Pancreas (tissue), 10 donors: ENCODE measurements around the gene LAMA4. TPM values are rescaled to one million over a fixed set of nuclear protein-coding genes. Genes with fewer than 3 reads are reported as not detected.

Source experiments
- ATAC-seq, 4 donors: fragments of 200-7000 bp; cut with Tn5 transposase; one replicate each; pipeline versions ENCODE4 v1.8.0 to v1.9.1; 2020; ENCODE audit warnings: mild to moderate bottlenecking in 4 of 4, moderate library complexity in 4 of 4
- DNase-seq, 6 donors: peaks; one replicate each; pipeline ENCODE4 v3.0.0-alpha.2; 2020
- FAIRE-seq: peaks from 2 replicates; lab custom pipeline; 2012; peaks lifted over from hg19 to GRCh38; lab: Jason Lieb, UNC
- H3K27ac ChIP-seq, 4 donors: fragments of 200-600 bp; sonication (generic); 1 replicate in 3 of 4; 2 replicates in 1 of 4; pipeline versions ENCODE4 v1.5.0 to v1.8.0; 2020
- H3K27me3 ChIP-seq, 4 donors: fragments of 200-600 bp; one replicate each; pipeline ENCODE4 v1.8.0; 2021
- H3K36me3 ChIP-seq, 3 donors: fragments of 200-600 bp; sonication (generic) in 1 of 3; one replicate each; pipeline versions ENCODE4 v1.5.0 to v1.8.0; 2020 to 2021
- H3K4me1 ChIP-seq, 3 donors: fragments of 200-600 bp; one replicate each; pipeline ENCODE4 v1.8.0; 2021
- H3K4me3 ChIP-seq, 4 donors: fragments of 200-600 bp; sonication (generic) in 2 of 4; one replicate each; pipeline versions ENCODE4 v1.5.0 to v1.8.0; 2020 to 2021
- H3K9me3 ChIP-seq, 4 donors: fragments of 200-600 bp; one replicate each; pipeline ENCODE4 v1.8.0; 2021
- CTCF ChIP-seq, 4 donors: fragments of 200-600 bp; sonication (generic) in 3 of 4; IDR thresholded peaks; one replicate each; pipeline versions ENCODE4 v1.5.0 to v1.8.0; 2021; ENCODE audit warnings: antibody characterized with exemption in 4 of 4
- WGBS, 2 donors: extraction: QIAGEN DNeasy Blood & Tissue Kit; methylation state at CpG; one replicate each; pipeline ENCODE4 v1.1.7; 2013; 5-methylcytosine and 5-hydroxymethylcytosine counted together
- intact Hi-C, 3 donors: fragments of 100-400 bp; cut with DNase I; formaldehyde crosslinking; loops; one replicate each; pipeline versions ENCODE4 v1.11.1 to v1.14.2; 2022
- polyA plus RNA-seq, 2 donors: library from polyadenylated mRNA; stranded (reverse); fragments of 200-250 nt; gene quantifications; one replicate each; pipeline ENCODE4 v1.2.3, GENCODE V29; 2013
- total RNA-seq, 6 donors: library from RNA; stranded (reverse); fragmentation: NEBNext Ultra II Directional in 4 of 6; extraction: Animal tissue kit (Norgen Biotek cat#: 25700) in 4 of 6; gene quantifications; one replicate each; pipeline versions ENCODE4 v1.2.1 to v1.2.4, GENCODE V29; 2021 to 2023
- donor health status: healthy with polysubstance abuse.
- donor health status: DM: no; HTN: no; CAD: no; lungs with moderate emphysema.
- donor health status: DM: no; HTN: no; CAD: no.
- donor health status: control.
- donor health status: control.
- donor health status: Bipolar disorder and iron deficiency.
- donor health status: DM: yes; HTN: yes; CAD: no.
- donor health status: DM: no; HTN: no; CAD: no.
- donor health status: DM: no; HTN: no; CAD: no.
- donor health status: DM: yes; HTN: yes; CAD: no.

Gene LAMA4
- total and polyA plus RNA-seq, 8 donors = 1.3 to 14.0 (median 4.3) TPM

DNA sequence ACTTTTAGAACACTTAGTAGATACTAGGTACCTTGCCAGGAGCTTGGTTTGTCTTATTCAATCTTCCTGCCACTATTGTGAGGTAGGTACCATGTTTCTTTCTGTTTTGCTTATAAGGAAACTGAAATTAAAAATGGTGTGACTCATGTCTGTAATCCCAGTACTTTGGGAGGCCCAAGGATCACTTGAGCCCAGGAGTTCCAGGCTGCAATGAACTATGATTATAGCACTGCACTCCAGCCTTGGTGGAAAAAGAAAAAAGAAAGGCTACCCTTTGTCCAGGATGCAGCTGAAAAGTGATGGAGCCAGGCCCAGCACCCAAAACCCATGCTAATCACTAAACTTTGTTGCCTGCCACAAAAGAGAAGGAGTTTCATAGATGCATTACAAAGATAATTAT, 34.1 kb upstream of the LAMA4 start:
- no peak for ATAC-seq
- Histone ChIP-seq H3K27me3 (no peaks in the 10 kb centered on the region), H3K27ac (no peak overlapping the region), H3K9me3 (no peaks in the 10 kb centered on the region), H3K4me3 (no peak overlapping the region), H3K4me1 (no peaks in the 10 kb centered on the region), H3K36me3 (no peaks in the 10 kb centered on the region)
- no peak for FAIRE-seq
- TF ChIP-seq CTCF (IDR thresholded peaks at IDR 0.05) = no peak
- intact Hi-C loops = no loop called here
- no peak for DNase-seq

DNA sequence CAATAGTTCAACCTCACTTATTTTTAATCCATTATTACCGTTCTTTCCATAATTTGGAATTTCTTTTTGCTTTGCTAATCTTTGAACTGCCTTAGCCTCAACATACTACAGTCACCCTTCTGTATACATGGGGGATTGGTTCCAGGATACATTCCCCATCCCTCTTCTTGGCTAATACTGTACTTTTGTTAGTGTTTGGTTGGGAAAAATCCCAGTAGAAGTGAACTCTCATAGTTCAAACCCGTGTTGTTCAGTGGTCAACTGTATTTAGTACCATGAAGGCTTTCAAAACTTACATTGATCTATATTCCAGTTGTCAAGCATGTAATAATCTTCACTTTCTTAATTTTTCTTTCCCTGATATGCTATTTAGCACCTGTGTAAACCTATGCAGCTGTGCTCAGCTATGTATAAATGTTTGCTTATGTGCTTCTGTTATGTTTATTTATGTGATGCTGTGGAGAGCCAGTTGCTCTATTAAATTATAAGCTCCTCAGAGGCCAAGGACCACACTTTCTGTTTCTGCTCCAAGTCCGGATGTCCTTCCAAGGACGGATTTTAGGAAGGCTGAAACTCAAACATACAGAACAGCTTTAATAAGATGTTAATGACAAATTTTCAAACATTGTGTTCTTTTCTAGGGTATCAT, 33.3 kb upstream of the LAMA4 start:
- no peak for TF ChIP-seq CTCF (IDR thresholded peaks at IDR 0.05)
- no peak for FAIRE-seq

GRCh38 chr6:112286500-112287144, 32.3 kb upstream of the LAMA4 start:
- no peak overlapping the region for H3K27ac ChIP-seq
- 45 to 67% methylated on average over 1 of the region's 1 CpG for WGBS, 2 donors
- intact Hi-C loops = no loop called here
- H3K36me3 ChIP-seq = no peaks in the 10 kb centered on the region
- no peak overlapping the region for H3K4me3 ChIP-seq
- no peaks in the 10 kb centered on the region for H3K4me1 ChIP-seq
- DNase-seq = no peak
- FAIRE-seq = no peak
- H3K27me3 ChIP-seq = no peaks in the 10 kb centered on the region
- ATAC-seq = no peak
- TF ChIP-seq CTCF (IDR thresholded peaks at IDR 0.05) = no peak
- no peaks in the 10 kb centered on the region for H3K9me3 ChIP-seq

More for the DNA sequence above, 33.3 kb upstream of the LAMA4 start:
- intact Hi-C loops = no loop called here
- WGBS, 2 donors = 42 to 52% methylated on average over 4 of the region's 4 CpGs
- Histone ChIP-seq H3K4me3 (no peak overlapping the region), H3K27ac (no peak overlapping the region), H3K9me3 (no peaks in the 10 kb centered on the region), H3K27me3 (no peaks in the 10 kb centered on the region), H3K36me3 (no peaks in the 10 kb centered on the region), H3K4me1 (no peaks in the 10 kb centered on the region)
- ATAC-seq (no peak), DNase-seq (no peak)

DNA sequence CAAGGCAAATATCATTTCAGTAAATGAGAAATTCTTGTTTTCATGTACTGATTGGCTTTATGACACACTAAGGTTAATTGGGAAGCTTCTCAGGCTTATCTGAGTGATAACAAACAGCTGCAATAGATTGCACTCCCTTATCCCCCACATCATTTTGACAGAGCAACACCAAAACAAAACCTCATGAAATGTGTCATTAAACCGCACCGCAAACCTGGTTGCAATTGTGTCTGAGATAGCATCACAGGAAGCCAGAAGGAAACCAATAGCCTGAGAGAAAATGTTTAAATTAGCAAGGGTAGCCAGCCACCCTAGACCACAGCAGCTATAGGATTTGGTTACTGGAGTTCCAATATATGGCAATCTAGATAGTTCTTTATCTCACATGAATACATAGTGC, 31.6 kb upstream of the LAMA4 start:
- no peaks in the 10 kb centered on the region for H3K27me3 ChIP-seq
- no peaks in the 10 kb centered on the region for H3K9me3 ChIP-seq
- 87 to 92% methylated on average over 2 of the region's 2 CpGs for WGBS, 2 donors
- H3K4me1 ChIP-seq = no peaks in the 10 kb centered on the region
- no peaks in the 10 kb centered on the region for H3K36me3 ChIP-seq
- H3K27ac ChIP-seq = no peak overlapping the region
- DNase-seq = no peak
- H3K4me3 ChIP-seq = no peak overlapping the region
- intact Hi-C loops = no loop called here
- no peak for ATAC-seq
- TF ChIP-seq CTCF (IDR thresholded peaks at IDR 0.05) = no peak
- FAIRE-seq = no peak

DNA sequence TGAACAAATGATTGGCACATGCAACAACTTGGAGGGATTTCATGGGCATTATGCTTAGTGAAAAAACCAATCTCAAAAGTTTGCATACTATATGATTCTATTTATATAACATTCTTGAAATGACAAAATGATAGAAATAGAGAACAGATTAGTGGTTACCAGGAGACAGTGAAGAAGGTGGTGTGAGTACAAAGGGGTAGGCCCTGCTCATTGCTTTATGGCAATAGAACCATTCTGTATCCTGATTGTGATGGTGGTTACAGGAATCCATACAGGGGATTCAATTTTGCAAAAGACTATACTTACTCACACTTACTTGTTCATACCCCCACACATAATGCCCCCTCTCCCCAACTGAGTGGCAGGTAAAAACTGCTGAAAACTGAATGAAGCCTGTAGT, 30.2 kb upstream of the LAMA4 start:
- TF ChIP-seq CTCF (IDR thresholded peaks at IDR 0.05) = no peak
- intact Hi-C loops = no loop called here
- DNase-seq = no peak
- FAIRE-seq = no peak
- Histone ChIP-seq H3K27ac (no peak overlapping the region), H3K4me1 (no peaks in the 10 kb centered on the region), H3K9me3 (no peaks in the 10 kb centered on the region), H3K4me3 (no peak overlapping the region), H3K27me3 (no peaks in the 10 kb centered on the region), H3K36me3 (no peaks in the 10 kb centered on the region)
- no peak for ATAC-seq
